C4-2B (cell line): ENCODE data around the gene ADGRA3.

ENCODE experiments used
- H3K27ac ChIP-seq: fragments of 450-650 bp; 2 replicates; pipeline ENCODE4 v1.5.1; 2017
- ZFX ChIP-seq: fragments of 450-650 bp; IDR thresholded peaks from 2 replicates; pipeline ENCODE4 v1.6.1; 2017
- TF ChIP-seq, protein P1 (sequence below): fragments of 450-650 bp; conservative IDR thresholded peaks from 2 replicates; pipeline ENCODE4 v1.5.1; 2017; ENCODE audit warnings: mild to moderate bottlenecking

The ADGRA3 gene

GRCh38 chr4:22440999-22441398 lies 74.9 kb downstream of the ADGRA3 start:
- no peak overlapping the region for H3K27ac ChIP-seq
- TF ChIP-seq ZFX, result no peak
- TF ChIP-seq, protein P1, sequence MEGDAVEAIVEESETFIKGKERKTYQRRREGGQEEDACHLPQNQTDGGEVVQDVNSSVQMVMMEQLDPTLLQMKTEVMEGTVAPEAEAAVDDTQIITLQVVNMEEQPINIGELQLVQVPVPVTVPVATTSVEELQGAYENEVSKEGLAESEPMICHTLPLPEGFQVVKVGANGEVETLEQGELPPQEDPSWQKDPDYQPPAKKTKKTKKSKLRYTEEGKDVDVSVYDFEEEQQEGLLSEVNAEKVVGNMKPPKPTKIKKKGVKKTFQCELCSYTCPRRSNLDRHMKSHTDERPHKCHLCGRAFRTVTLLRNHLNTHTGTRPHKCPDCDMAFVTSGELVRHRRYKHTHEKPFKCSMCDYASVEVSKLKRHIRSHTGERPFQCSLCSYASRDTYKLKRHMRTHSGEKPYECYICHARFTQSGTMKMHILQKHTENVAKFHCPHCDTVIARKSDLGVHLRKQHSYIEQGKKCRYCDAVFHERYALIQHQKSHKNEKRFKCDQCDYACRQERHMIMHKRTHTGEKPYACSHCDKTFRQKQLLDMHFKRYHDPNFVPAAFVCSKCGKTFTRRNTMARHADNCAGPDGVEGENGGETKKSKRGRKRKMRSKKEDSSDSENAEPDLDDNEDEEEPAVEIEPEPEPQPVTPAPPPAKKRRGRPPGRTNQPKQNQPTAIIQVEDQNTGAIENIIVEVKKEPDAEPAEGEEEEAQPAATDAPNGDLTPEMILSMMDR, result no peak

GRCh38 chr4:22439947-22440346 lies 75.9 kb downstream of the ADGRA3 start:
- no peak for TF ChIP-seq ZFX
- TF ChIP-seq, protein P1, result no peak
- no peak overlapping the region for H3K27ac ChIP-seq

GRCh38 chr4:22435652-22436051 lies 80.2 kb downstream of the ADGRA3 start:
- no peak for TF ChIP-seq ZFX
- TF ChIP-seq, protein P1, result no peak
- H3K27ac ChIP-seq, result no peak overlapping the region

- no peak for TF ChIP-seq ZFX
- TF ChIP-seq, protein P1, result peak; percentile 47
- H3K27ac ChIP-seq, result no peak overlapping the region
Measured at GRCh38 chr4:22434895-22435294, 81.0 kb downstream of the ADGRA3 start.

DNA sequence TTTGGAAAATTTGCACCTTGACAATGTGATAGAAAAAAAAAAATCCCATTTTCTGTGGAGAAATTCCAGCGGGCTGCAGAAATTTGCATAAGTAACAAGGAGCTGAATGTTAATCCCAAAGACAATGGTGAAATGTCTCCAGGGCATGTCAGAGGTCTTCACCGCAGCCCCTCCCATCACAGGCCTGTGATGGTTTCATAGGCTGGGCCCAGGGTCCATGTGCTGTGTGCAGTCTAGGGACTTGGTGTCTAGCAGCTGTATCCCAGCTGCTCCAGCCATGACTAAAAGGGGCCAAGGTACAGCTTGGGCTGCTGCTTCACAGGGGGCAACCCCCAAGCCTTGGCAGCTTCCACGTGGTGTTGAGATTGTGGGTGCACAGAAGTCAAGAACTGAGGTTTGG lies 85.2 kb downstream of the ADGRA3 start:
- no peak for TF ChIP-seq ZFX
- TF ChIP-seq, protein P1, result no peak
- no peak overlapping the region for H3K27ac ChIP-seq

DNA sequence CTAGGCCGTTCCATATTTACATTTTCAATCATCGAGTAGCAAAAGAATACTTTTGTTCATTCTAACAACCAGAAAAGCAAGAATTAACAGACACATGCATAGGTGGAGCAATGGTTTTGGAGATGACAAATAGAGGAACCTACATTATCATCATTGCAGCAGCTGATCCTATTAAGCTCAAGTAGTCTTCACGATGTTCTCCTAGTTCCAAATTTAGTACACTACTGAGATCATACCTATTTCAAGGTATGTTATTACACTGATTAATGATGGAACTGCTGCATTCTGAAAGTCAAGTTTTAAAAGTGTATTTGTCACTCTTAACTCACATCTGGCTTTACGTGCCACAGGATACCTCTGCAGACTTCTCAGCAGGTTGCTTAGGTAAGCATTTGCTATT lies 87.4 kb downstream of the ADGRA3 start:
- no peak for TF ChIP-seq ZFX
- TF ChIP-seq, protein P1, result no peak

GRCh38 chr4:22427675-22428074 lies 88.2 kb downstream of the ADGRA3 start:
- H3K27ac ChIP-seq, result no peak overlapping the region
- no peak for TF ChIP-seq ZFX
- TF ChIP-seq, protein P1, result no peak

More for the DNA sequence above, 87.4 kb downstream of the ADGRA3 start:
- H3K27ac ChIP-seq, result no peak overlapping the region
